Fibroblast of lung (primary cell): ENCODE results near the gene NECTIN1. TPM values are rescaled to one million over a fixed set of nuclear protein-coding genes. Genes with fewer than 3 reads are reported as not detected.

Experiments used
- DNase-seq, 2 donors: peaks; one replicate each; pipeline versions ENCODE4 v3.0.0 to v3.0.0-alpha.2; 2010; ENCODE audit warnings: low read depth in 2 of 2
- H2AFZ ChIP-seq: 2 replicates; pipeline ENCODE4 v1.5.1; 2012; ENCODE audit warnings: low read length, control low read depth, inconsistent platforms
- H3K27ac ChIP-seq: 2 replicates; pipeline ENCODE4 v1.5.1; 2011; ENCODE audit warnings: low read length, control low read depth; ENCODE audit not compliant: insufficient read depth
- H3K27me3 ChIP-seq: 2 replicates; pipeline ENCODE4 v1.5.1; 2011; ENCODE audit warnings: mild to moderate bottlenecking, low read length; ENCODE audit not compliant: control insufficient read depth, insufficient read depth
- H3K36me3 ChIP-seq: 2 replicates; pipeline ENCODE4 v1.5.1; 2011; ENCODE audit warnings: low read length; ENCODE audit not compliant: control insufficient read depth, insufficient read depth
- H3K4me1 ChIP-seq: 2 replicates; pipeline ENCODE4 v1.5.1; 2011; ENCODE audit warnings: low read length; ENCODE audit not compliant: control insufficient read depth, insufficient read depth; ENCODE audit errors: extremely low read depth
- H3K4me2 ChIP-seq: 2 replicates; pipeline ENCODE4 v1.5.1; 2011; ENCODE audit warnings: low read length, control low read depth; ENCODE audit not compliant: insufficient read depth; ENCODE audit errors: extremely low read depth
- H3K4me3 ChIP-seq, 4 experiments: fragments of 200-600 bp in 1 of 4; sonication (generic) in 1 of 4; replicated peaks in 1 of 4; 2 replicates each; pipeline ENCODE4 v1.5.1; 2011 to 2016; ENCODE audit warnings: low read length in 4 of 4, low read depth in 3 of 4, mild to moderate bottlenecking in 3 of 4, control low read depth in 2 of 4, inconsistent platforms in 1 of 4, mixed read lengths in 1 of 4; ENCODE audit not compliant: insufficient read depth in 1 of 4; ENCODE audit errors: control extremely low read depth in 1 of 4
- H3K79me2 ChIP-seq: 2 replicates; pipeline ENCODE4 v1.5.1; 2012; ENCODE audit warnings: mild to moderate bottlenecking, low read length, inconsistent platforms; ENCODE audit not compliant: control insufficient read depth, insufficient read depth
- H3K9ac ChIP-seq: 2 replicates; pipeline ENCODE4 v1.5.1; 2011; ENCODE audit warnings: mild to moderate bottlenecking, low read length, control low read depth; ENCODE audit not compliant: insufficient read depth
- H3K9me3 ChIP-seq: 2 replicates; pipeline ENCODE4 v1.5.1; 2012; ENCODE audit warnings: low read depth, low read length; ENCODE audit not compliant: control insufficient read depth, insufficient read depth
- H4K20me1 ChIP-seq: 2 replicates; pipeline ENCODE4 v1.5.1; 2011; ENCODE audit warnings: low read length; ENCODE audit not compliant: control insufficient read depth, insufficient read depth; ENCODE audit errors: extremely low read depth
- EZH2 ChIP-seq: IDR thresholded peaks from 2 replicates; pipeline ENCODE4 v1.5.1; 2012; ENCODE audit warnings: low read length, control low read depth, mild to moderate bottlenecking; ENCODE audit errors: missing control alignments
- polyA plus RNA-seq, 2 donors: library from polyadenylated mRNA; depleted of rRNA in 1 of 2; stranded (reverse) in 1 of 2; unstranded in 1 of 2; fragments of >200 nt; gene quantifications; 2 replicates each; pipeline ENCODE4 v1.2.1, GENCODE V29; 2011 to 2012; ENCODE audit warnings: missing spikeins in 1 of 2
- total RNA-seq: library from RNA; depleted of rRNA; stranded (reverse); fragments of >200 nt; gene quantifications from 2 replicates; pipeline ENCODE4 v1.2.1, GENCODE V29; 2014
- TF ChIP-seq, protein P1 (sequence below), 2 donors: IDR thresholded peaks in 1 of 2; conservative IDR thresholded peaks in 1 of 2; 1 replicate in 1 of 2; 2 replicates in 1 of 2; pipeline ENCODE4 v1.5.1; 2011 to 2012; ENCODE audit warnings: low read length in 2 of 2, control low read depth in 1 of 2, inconsistent platforms in 1 of 2, low read depth in 1 of 2, mild to moderate bottlenecking in 1 of 2

NECTIN1 gene
- total and polyA plus RNA-seq, 2 donors (not counting 1 experiment from before 2014, with no cell fraction given) = 2.0 to 2.8 TPM

DNA sequence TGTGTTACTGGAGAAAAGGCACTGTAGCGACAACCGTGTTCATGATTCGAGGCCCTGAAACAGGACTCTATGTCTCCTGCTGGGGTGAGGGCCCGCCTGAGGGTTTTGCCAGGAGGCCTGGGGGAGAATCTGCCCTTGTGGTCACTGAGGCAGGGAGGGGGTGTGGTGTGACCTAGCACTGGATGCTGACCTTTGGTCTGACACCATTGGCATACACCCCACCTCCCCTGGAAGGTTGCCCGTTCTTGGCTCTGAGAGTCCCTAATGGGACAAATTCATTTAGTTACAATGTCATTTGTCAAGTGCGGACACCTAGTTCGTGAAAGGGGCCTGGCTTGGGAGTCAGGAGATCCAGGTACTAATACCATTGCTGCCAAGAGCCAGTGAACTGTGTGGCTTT, 29.0 kb downstream of the NECTIN1 start:
- Histone ChIP-seq H3K4me3 (no peak overlapping the region), H3K4me1 (no peaks in the 10 kb centered on the region), H3K9me3 (no peaks in the 10 kb centered on the region), H3K79me2 (no peaks in the 10 kb centered on the region), H3K27me3 (no peaks in the 10 kb centered on the region), H3K36me3 (no peaks in the 10 kb centered on the region), H3K4me2 (no peak overlapping the region), H2AFZ (no peak overlapping the region), H3K9ac (no peak overlapping the region), H4K20me1 (no peaks in the 10 kb centered on the region), H3K27ac (no peak overlapping the region)
- no peak for DNase-seq
- TF ChIP-seq, protein P1, sequence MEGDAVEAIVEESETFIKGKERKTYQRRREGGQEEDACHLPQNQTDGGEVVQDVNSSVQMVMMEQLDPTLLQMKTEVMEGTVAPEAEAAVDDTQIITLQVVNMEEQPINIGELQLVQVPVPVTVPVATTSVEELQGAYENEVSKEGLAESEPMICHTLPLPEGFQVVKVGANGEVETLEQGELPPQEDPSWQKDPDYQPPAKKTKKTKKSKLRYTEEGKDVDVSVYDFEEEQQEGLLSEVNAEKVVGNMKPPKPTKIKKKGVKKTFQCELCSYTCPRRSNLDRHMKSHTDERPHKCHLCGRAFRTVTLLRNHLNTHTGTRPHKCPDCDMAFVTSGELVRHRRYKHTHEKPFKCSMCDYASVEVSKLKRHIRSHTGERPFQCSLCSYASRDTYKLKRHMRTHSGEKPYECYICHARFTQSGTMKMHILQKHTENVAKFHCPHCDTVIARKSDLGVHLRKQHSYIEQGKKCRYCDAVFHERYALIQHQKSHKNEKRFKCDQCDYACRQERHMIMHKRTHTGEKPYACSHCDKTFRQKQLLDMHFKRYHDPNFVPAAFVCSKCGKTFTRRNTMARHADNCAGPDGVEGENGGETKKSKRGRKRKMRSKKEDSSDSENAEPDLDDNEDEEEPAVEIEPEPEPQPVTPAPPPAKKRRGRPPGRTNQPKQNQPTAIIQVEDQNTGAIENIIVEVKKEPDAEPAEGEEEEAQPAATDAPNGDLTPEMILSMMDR (conservative IDR thresholded peaks at IDR 0.05 in 1 of 2, IDR thresholded peaks at IDR 0.05 in 1 of 2; ENCODE audit: low read depth in 1 of 2, low read length in 2 of 2) = no peak
- TF ChIP-seq EZH2 = no peak

DNA sequence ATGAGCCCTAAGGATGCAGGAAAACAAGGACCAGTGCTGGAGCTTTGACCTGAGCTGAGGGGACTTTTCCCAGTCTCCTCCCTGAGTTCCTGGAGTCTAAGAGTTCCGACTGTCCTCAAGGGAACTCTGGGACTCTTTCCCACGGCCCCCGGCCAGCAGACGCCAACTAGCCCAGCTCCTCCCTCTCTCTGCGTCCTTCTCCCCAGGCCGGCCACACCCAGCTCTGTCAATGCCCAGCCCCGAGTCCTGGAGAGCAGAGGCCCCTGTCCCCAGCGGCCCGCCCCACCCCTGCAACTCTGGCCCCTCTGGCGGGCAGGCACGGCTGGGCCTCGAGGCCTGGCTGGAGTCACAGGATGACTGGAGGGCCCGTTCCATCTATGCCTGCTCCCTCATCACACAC, 29.8 kb downstream of the NECTIN1 start:
- TF ChIP-seq EZH2 = no peak
- TF ChIP-seq, protein P1 (conservative IDR thresholded peaks at IDR 0.05 in 1 of 2, IDR thresholded peaks at IDR 0.05 in 1 of 2; ENCODE audit: low read depth in 1 of 2, low read length in 2 of 2) = no peak
- no peak overlapping the region for H3K27ac ChIP-seq
- no peak overlapping the region for H3K9ac ChIP-seq
- H2AFZ ChIP-seq = no peak overlapping the region
- no peaks in the 10 kb centered on the region for H4K20me1 ChIP-seq
- no peaks in the 10 kb centered on the region for H3K79me2 ChIP-seq
- no peak overlapping the region for H3K4me3 ChIP-seq
- H3K4me1 ChIP-seq = no peaks in the 10 kb centered on the region
- H3K27me3 ChIP-seq = no peaks in the 10 kb centered on the region
- no peak overlapping the region for H3K4me2 ChIP-seq
- H3K9me3 ChIP-seq = no peaks in the 10 kb centered on the region
- peak in 1 of 2 donors; percentile 51 for DNase-seq
- H3K36me3 ChIP-seq = no peaks in the 10 kb centered on the region

DNA sequence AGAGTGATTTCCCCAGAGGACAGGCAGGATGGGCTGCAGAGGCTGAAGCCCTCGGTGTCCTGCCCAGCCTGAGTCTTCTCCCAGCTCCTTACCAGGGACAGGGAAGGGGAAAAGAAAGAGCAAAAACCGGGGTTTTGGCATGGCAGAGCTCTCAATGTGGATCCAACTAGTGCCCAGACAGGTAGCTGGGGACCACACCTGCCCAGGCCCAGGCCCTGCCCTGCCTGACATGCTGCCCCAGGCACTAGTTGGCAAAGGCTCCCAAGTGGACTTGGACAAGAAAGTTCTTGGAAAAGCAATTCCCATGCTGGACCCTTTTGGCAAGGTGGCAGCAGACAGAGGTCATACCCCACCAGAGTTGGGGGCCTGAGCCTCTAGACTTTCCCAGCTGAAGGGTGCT, 31.1 kb downstream of the NECTIN1 start:
- H2AFZ ChIP-seq = no peak overlapping the region
- no peaks in the 10 kb centered on the region for H3K36me3 ChIP-seq
- H3K4me3 ChIP-seq = no peak overlapping the region
- no peak overlapping the region for H3K27ac ChIP-seq
- H3K4me2 ChIP-seq = no peak overlapping the region
- H3K4me1 ChIP-seq = no peaks in the 10 kb centered on the region
- H3K9me3 ChIP-seq = no peaks in the 10 kb centered on the region
- H3K27me3 ChIP-seq = no peaks in the 10 kb centered on the region
- DNase-seq = no peak
- no peak overlapping the region for H3K9ac ChIP-seq
- TF ChIP-seq EZH2 = no peak
- TF ChIP-seq, protein P1 (conservative IDR thresholded peaks at IDR 0.05 in 1 of 2, IDR thresholded peaks at IDR 0.05 in 1 of 2; ENCODE audit: low read depth in 1 of 2, low read length in 2 of 2) = no peak
- H4K20me1 ChIP-seq = no peaks in the 10 kb centered on the region
- H3K79me2 ChIP-seq = no peaks in the 10 kb centered on the region
